Right kidney (tissue), 9 donors: ENCODE results near the gene TADA1.

ENCODE experiments used
- DNase-seq: peaks from one replicate; pipeline ENCODE4 v3.0.0-alpha.2; 2016
- long read RNA-seq, 8 donors: transcript quantifications; one replicate each; lab custom pipeline, GENCODE V29; 2026

The TADA1 gene
- long read RNA-seq, donor 1, transcript TADA1-201 (8 exons, 2,159 nt) = major isoform, 8 of 16 reads
- long read RNA-seq, donor 1, partial matches to known transcripts = 6 of 16 reads
- long read RNA-seq, donor 1, other reads (novel, unspliced or antisense) = 0 of 16 reads
- long read RNA-seq, donor 2, transcript TADA1-201 (8 exons, 2,159 nt) = major isoform, 5 of 11 reads
- long read RNA-seq, donor 2, partial matches to known transcripts = 5 of 11 reads
- long read RNA-seq, donor 2, other reads (novel, unspliced or antisense) = 0 of 11 reads
- long read RNA-seq, donor 3, transcript TADA1-201 (8 exons, 2,159 nt) = major isoform, 6 of 6 reads
- long read RNA-seq, donor 3, partial matches to known transcripts = 0 of 6 reads
- long read RNA-seq, donor 3, other reads (novel, unspliced or antisense) = 0 of 6 reads
- long read RNA-seq, donor 4, partial matches to known transcripts = 7 of 12 reads
- long read RNA-seq, donor 4, other reads (novel, unspliced or antisense) = 0 of 12 reads
- long read RNA-seq, donor 5, transcript TADA1-201 (8 exons, 2,159 nt) = major isoform, 5 of 6 reads
- long read RNA-seq, donor 5, partial matches to known transcripts = 0 of 6 reads
- long read RNA-seq, donor 5, other reads (novel, unspliced or antisense) = 0 of 6 reads
- long read RNA-seq, donor 6, partial matches to known transcripts = 5 of 9 reads
- long read RNA-seq, donor 6, other reads (novel, unspliced or antisense) = 0 of 9 reads
- long read RNA-seq, donor 7, transcript TADA1-201 (8 exons, 2,159 nt) = major isoform, 8 of 17 reads
- long read RNA-seq, donor 7, partial matches to known transcripts = 9 of 17 reads
- long read RNA-seq, donor 7, other reads (novel, unspliced or antisense) = 0 of 17 reads
- long read RNA-seq, donor 8, transcript TADA1-201 (8 exons, 2,159 nt) = major isoform, 8 of 8 reads
- long read RNA-seq, donor 8, partial matches to known transcripts = 0 of 8 reads
- long read RNA-seq, donor 8, other reads (novel, unspliced or antisense) = 0 of 8 reads

- peak; percentile 98 for DNase-seq
Observed at GRCh38 chr1:166875734-166876539, at the start of gene TADA1. TADA1 (minus strand) TSS chr1:166876264; CDS start chr1:166876233, 31 bp downstream.

- DNase-seq = no peak
Observed at GRCh38 chr1:166924823-166925541, 48.9 kb upstream of the TADA1 start.

GRCh38 chr1:166920561-166921475 lies 44.8 kb upstream of the TADA1 start:
- DNase-seq = peak; percentile 88

GRCh38 chr1:166918956-166919316 lies 42.9 kb upstream of the TADA1 start:
- DNase-seq = no peak

- no peak for DNase-seq
Observed at GRCh38 chr1:166918088-166918955, 42.3 kb upstream of the TADA1 start.

- DNase-seq = no peak
Observed at GRCh38 chr1:166915941-166916340, 39.9 kb upstream of the TADA1 start.

- no peak for DNase-seq
Observed at GRCh38 chr1:166915042-166915441, 39.0 kb upstream of the TADA1 start.

- DNase-seq = no peak
Observed at GRCh38 chr1:166914111-166914510, 38.0 kb upstream of the TADA1 start.

GRCh38 chr1:166911624-166912023 lies 35.6 kb upstream of the TADA1 start:
- no peak for DNase-seq

- no peak for DNase-seq
Observed at GRCh38 chr1:166910396-166910994, 34.4 kb upstream of the TADA1 start.

- DNase-seq = no peak
Observed at GRCh38 chr1:166908942-166909341, 32.9 kb upstream of the TADA1 start.

- DNase-seq = no peak
Observed at GRCh38 chr1:166907763-166908162, 31.7 kb upstream of the TADA1 start.

GRCh38 chr1:166907051-166907450 lies 31.0 kb upstream of the TADA1 start:
- DNase-seq = no peak

GRCh38 chr1:166906647-166907046 lies 30.6 kb upstream of the TADA1 start:
- no peak for DNase-seq

GRCh38 chr1:166905900-166906299 lies 29.8 kb upstream of the TADA1 start:
- DNase-seq = no peak

- no peak for DNase-seq
Observed at GRCh38 chr1:166905136-166905535, 29.1 kb upstream of the TADA1 start.

- DNase-seq = no peak
Observed at GRCh38 chr1:166903232-166903631, 27.2 kb upstream of the TADA1 start.

GRCh38 chr1:166902279-166902678 lies 26.2 kb upstream of the TADA1 start:
- no peak for DNase-seq

- DNase-seq = no peak
Observed at GRCh38 chr1:166900987-166901386, 24.9 kb upstream of the TADA1 start.
